H9 (cell line): ENCODE data around the gene CEBPE. TPM values are rescaled to one million over a fixed set of nuclear protein-coding genes. Genes with fewer than 3 reads are reported as not detected.
"Not testable (repeated sequence)": the region's sequence is repeated elsewhere in the genome, so short reads cannot be mapped to it uniquely, and the experiment has no call there.

Experiments used
- DNase-seq: peaks from one replicate; pipeline ENCODE4 v3.0.0-alpha.2; 2017
- H2AFZ ChIP-seq: one replicate; pipeline ENCODE4 v1.6.1; 2013; ENCODE audit warnings: mild to moderate bottlenecking, low read length, control low read depth, moderate library complexity
- H2AK5ac ChIP-seq: 2 replicates; pipeline ENCODE4 v1.6.1; 2013; ENCODE audit warnings: low read length, control low read depth, mixed read lengths; ENCODE audit not compliant: insufficient read length
- H2BK120ac ChIP-seq: one replicate; pipeline ENCODE4 v1.6.1; 2013; ENCODE audit warnings: low read depth, mild to moderate bottlenecking, low read length, control low read depth, inconsistent platforms; ENCODE audit not compliant: poor library complexity, severe bottlenecking
- H2BK12ac ChIP-seq: 2 replicates; pipeline ENCODE4 v1.6.1; 2013; ENCODE audit warnings: low read length, control low read depth, mixed read lengths, low read depth; ENCODE audit not compliant: insufficient read length
- H2BK15ac ChIP-seq: 2 replicates; pipeline ENCODE4 v1.6.1; 2013; ENCODE audit warnings: low read depth, low read length, control low read depth
- H2BK20ac ChIP-seq: one replicate; pipeline ENCODE4 v1.6.1; 2013; ENCODE audit warnings: low read depth, mild to moderate bottlenecking, low read length, control low read depth, inconsistent platforms; ENCODE audit not compliant: poor library complexity, severe bottlenecking
- H2BK5ac ChIP-seq: 2 replicates; pipeline ENCODE4 v1.6.1; 2013; ENCODE audit warnings: low read length, control low read depth, mixed read lengths; ENCODE audit not compliant: insufficient read length
- H3K14ac ChIP-seq: 2 replicates; pipeline ENCODE4 v1.6.1; 2013; ENCODE audit warnings: low read length, control low read depth; ENCODE audit not compliant: insufficient read depth
- H3K18ac ChIP-seq: 2 replicates; pipeline ENCODE4 v1.6.1; 2013; ENCODE audit warnings: low read depth, mild to moderate bottlenecking, mixed read lengths, low read length, control low read depth; ENCODE audit not compliant: insufficient read length
- H3K23ac ChIP-seq: 2 replicates; pipeline ENCODE4 v1.6.1; 2013; ENCODE audit warnings: low read length, control low read depth, mixed read lengths, low read depth; ENCODE audit not compliant: insufficient read length
- H3K23me2 ChIP-seq: 2 replicates; pipeline ENCODE4 v1.6.1; 2013; ENCODE audit warnings: low read depth, mild to moderate bottlenecking, mixed read lengths, low read length, control low read depth; ENCODE audit not compliant: insufficient read length, poor library complexity, severe bottlenecking
- H3K27ac ChIP-seq: 2 replicates; pipeline ENCODE4 v1.5.1; 2013; ENCODE audit warnings: low read length, control low read depth, mixed read lengths, low read depth; ENCODE audit not compliant: insufficient read length
- H3K27me3 ChIP-seq: 2 replicates; pipeline ENCODE4 v1.6.1; 2013; ENCODE audit warnings: low read length, control low read depth, inconsistent platforms; ENCODE audit not compliant: insufficient read depth
- H3K4ac ChIP-seq: 2 replicates; pipeline ENCODE4 v1.6.1; 2013; ENCODE audit warnings: low read depth, mild to moderate bottlenecking, control low read depth, inconsistent platforms, low read length, moderate library complexity
- H3K4me1 ChIP-seq: 2 replicates; pipeline ENCODE4 v1.6.1; 2013; ENCODE audit warnings: low read length, control low read depth, inconsistent platforms; ENCODE audit not compliant: insufficient read depth
- H3K4me2 ChIP-seq: 2 replicates; pipeline ENCODE4 v1.6.1; 2013; ENCODE audit warnings: low read length, control low read depth, mixed read lengths; ENCODE audit not compliant: insufficient read length, insufficient read depth
- H3K56ac ChIP-seq: 2 replicates; pipeline ENCODE4 v1.6.1; 2013; ENCODE audit warnings: low read depth, mild to moderate bottlenecking, mixed read lengths, low read length, control low read depth; ENCODE audit not compliant: insufficient read length
- H3K79me1 ChIP-seq: 2 replicates; pipeline ENCODE4 v1.6.1; 2013; ENCODE audit warnings: low read depth, mild to moderate bottlenecking, moderate library complexity, low read length, control low read depth, inconsistent platforms; ENCODE audit not compliant: insufficient read depth, poor library complexity, severe bottlenecking
- H3K79me2 ChIP-seq: 2 replicates; pipeline ENCODE4 v1.6.1; 2013; ENCODE audit warnings: low read length, control low read depth, inconsistent platforms; ENCODE audit not compliant: insufficient read depth
- H3K9ac ChIP-seq: 2 replicates; pipeline ENCODE4 v1.6.1; 2013; ENCODE audit warnings: low read length, control low read depth, mixed read lengths; ENCODE audit not compliant: insufficient read length; ENCODE audit errors: extremely low read depth
- H3K9me3 ChIP-seq: one replicate; pipeline ENCODE4 v1.6.1; 2013; ENCODE audit warnings: low read depth, low read length, inconsistent platforms; ENCODE audit not compliant: control insufficient read depth
- H3T11ph ChIP-seq: one replicate; pipeline ENCODE4 v1.6.1; 2013; ENCODE audit warnings: mild to moderate bottlenecking, low read length, control low read depth, inconsistent platforms
- H4K20me1 ChIP-seq: one replicate; pipeline ENCODE4 v1.6.1; 2013; ENCODE audit not compliant: control insufficient read depth, insufficient read length, insufficient read depth
- H4K5ac ChIP-seq: 2 replicates; pipeline ENCODE4 v1.6.1; 2013; ENCODE audit warnings: low read depth, mild to moderate bottlenecking, mixed read lengths, low read length, control low read depth; ENCODE audit not compliant: insufficient read length
- H4K8ac ChIP-seq: replicated peaks from 2 replicates; pipeline ENCODE4 v1.6.1; 2013; ENCODE audit warnings: low read length, control low read depth, mixed read lengths, low read depth; ENCODE audit not compliant: insufficient read length
- H4K91ac ChIP-seq: 2 replicates; pipeline ENCODE4 v1.6.1; 2013; ENCODE audit warnings: low read depth, mild to moderate bottlenecking, moderate library complexity, mixed read lengths, low read length, control low read depth; ENCODE audit not compliant: insufficient read length
- H3K27ac Mint-ChIP-seq, 3 experiments: 2 replicates in 2 of 3; 3 replicates in 1 of 3; pipeline ENCODE4 v1.8.0; 2020 to 2021; ENCODE audit warnings: mixed read lengths in 3 of 3, mild to moderate bottlenecking in 1 of 3, moderate library complexity in 1 of 3
- H3K27me3 Mint-ChIP-seq: 2 replicates; pipeline ENCODE4 v1.8.0; 2021; ENCODE audit warnings: low read depth, mild to moderate bottlenecking, moderate library complexity, mixed read lengths
- H3K36me3 Mint-ChIP-seq, 3 experiments: 2 replicates in 2 of 3; 3 replicates in 1 of 3; pipeline ENCODE4 v1.8.0; 2020 to 2021; ENCODE audit warnings: low read depth in 3 of 3, mixed read lengths in 3 of 3; ENCODE audit not compliant: insufficient read depth in 1 of 3
- H3K4me1 Mint-ChIP-seq, 2 experiments: 2 replicates each; pipeline ENCODE4 v1.8.0; 2020; ENCODE audit warnings: mixed read lengths in 2 of 2
- H3K4me3 Mint-ChIP-seq, 2 experiments: 2 replicates in 1 of 2; 3 replicates in 1 of 2; pipeline ENCODE4 v1.8.0; 2020 to 2021; ENCODE audit warnings: mild to moderate bottlenecking in 2 of 2, mixed read lengths in 2 of 2, moderate library complexity in 1 of 2
- H3K9me3 Mint-ChIP-seq, 2 experiments: 2 replicates in 1 of 2; 3 replicates in 1 of 2; pipeline ENCODE4 v1.8.0; 2020; ENCODE audit warnings: mild to moderate bottlenecking in 2 of 2, mixed read lengths in 2 of 2, moderate library complexity in 1 of 2
- WGBS: extraction: QIAGEN DNeasy Blood & Tissue Kit; methylation state at CpG from one replicate; pipeline ENCODE4 v1.1.7; 2013; ENCODE audit warnings: missing lambda C conversion rate, low lambda C conversion rate, mixed read lengths; ENCODE audit not compliant: insufficient read length; ENCODE audit errors: extremely low coverage; 5-methylcytosine and 5-hydroxymethylcytosine counted together
- total RNA-seq: library from RNA; stranded (reverse); gene quantifications from 2 replicates; pipeline ENCODE4 v1.2.1, GENCODE V29; 2021

CEBPE gene
- total RNA-seq, 1 experiment from 2014 or later = not detected

DNA sequence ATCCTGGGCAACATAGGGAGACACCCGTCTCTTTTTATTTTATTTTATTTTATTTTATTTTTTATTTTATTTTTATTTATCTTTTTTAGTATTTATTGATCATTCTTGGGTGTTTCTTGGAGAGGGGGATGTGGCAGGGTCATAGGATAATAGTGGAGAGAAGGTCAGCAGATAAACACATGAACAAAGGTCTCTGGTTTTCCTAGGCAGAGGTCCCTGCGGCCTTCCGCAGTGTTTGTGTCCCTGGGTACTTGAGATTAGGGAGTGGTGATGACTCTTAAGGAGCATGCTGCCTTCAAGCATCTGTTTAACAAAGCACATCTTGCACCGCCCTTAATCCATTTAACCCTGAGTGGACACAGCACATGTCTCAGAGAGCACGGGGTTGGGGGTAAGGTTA lies 11.4 kb downstream of the CEBPE start:
- not testable (repeated sequence) for H4K8ac ChIP-seq, H3K4me3 Mint-ChIP-seq, H3K27ac ChIP-seq, H3K23me2 ChIP-seq, H3K56ac ChIP-seq, H3K4me2 ChIP-seq, H2BK5ac ChIP-seq, H3K79me2 ChIP-seq, H3K9me3 Mint-ChIP-seq, H4K91ac ChIP-seq, H2BK12ac ChIP-seq, H3K14ac ChIP-seq, H3K27ac Mint-ChIP-seq, H3K36me3 Mint-ChIP-seq, H3K18ac ChIP-seq, H2AK5ac ChIP-seq, H3T11ph ChIP-seq, H4K5ac ChIP-seq, H3K9ac ChIP-seq, H2BK15ac ChIP-seq, H3K23ac ChIP-seq, H3K9me3 ChIP-seq, H3K4ac ChIP-seq, H3K79me1 ChIP-seq, H2BK120ac ChIP-seq, H3K4me1 ChIP-seq, H3K27me3 ChIP-seq, H2AFZ ChIP-seq, DNase-seq, H2BK20ac ChIP-seq, H4K20me1 ChIP-seq
- H3K27me3 Mint-ChIP-seq = peaks cover 24% of the 10 kb centered on the region
- no CpG with 5 or more reads among the region's 5 CpGs for WGBS
- peaks cover 29% of the 10 kb centered on the region in 2 experiments for H3K4me1 Mint-ChIP-seq
